Activated T-helper 1 cell treated with anti-CD3 and anti-CD28 coated beads, Interleukin-12 subunit alpha, Interleukin-12 subunit beta, Interleukin-2, Interleukin-4 antibody, amounts not matched to agents 30 ng/mL and 10 ng/mL and 1 ng/mL, durations not matched to agents 14 hours and 24 hours and 36 hours (primary cell): ENCODE measurements around the gene SLC6A20. TPM values are rescaled to one million over a fixed set of nuclear protein-coding genes. Genes with fewer than 3 reads are reported as not detected.

Experiments used
- DNase-seq: peaks from one replicate; pipeline ENCODE4 v3.0.0; 2021; ENCODE audit warnings: low spot score
- H3K27ac Mint-ChIP-seq: one replicate; pipeline ENCODE4 v1.8.0; 2021; ENCODE audit warnings: mild to moderate bottlenecking, mixed read lengths
- H3K27me3 Mint-ChIP-seq: one replicate; pipeline ENCODE4 v1.8.0; 2022; ENCODE audit warnings: mild to moderate bottlenecking, moderate library complexity, mixed read lengths; ENCODE audit not compliant: insufficient read depth
- H3K36me3 Mint-ChIP-seq: one replicate; pipeline ENCODE4 v1.8.0; 2021; ENCODE audit warnings: low read depth, mixed read lengths
- H3K4me1 Mint-ChIP-seq: one replicate; pipeline ENCODE4 v1.8.0; 2021; ENCODE audit warnings: low read depth, mixed read lengths
- H3K4me3 Mint-ChIP-seq: one replicate; pipeline ENCODE4 v1.8.0; 2021; ENCODE audit warnings: mild to moderate bottlenecking, moderate library complexity, mixed read lengths
- H3K9me3 Mint-ChIP-seq: one replicate; pipeline ENCODE4 v1.8.0; 2021; ENCODE audit warnings: mixed read lengths
- intact Hi-C: fragments of 100-400 bp; cut with micrococcal nuclease; formaldehyde crosslinking; loops from one replicate; pipeline ENCODE4 v1.15.1; 2024
- total RNA-seq: library from RNA; stranded (reverse); gene quantifications from 2 replicates; pipeline ENCODE4 v1.2.3, GENCODE V29; 2022

Gene SLC6A20
- total RNA-seq, 1 donor from 2014 or later: not detected

GRCh38 chr3:45741247-45741646 lies 55.1 kb downstream of the SLC6A20 start:
- Mint-ChIP-seq H3K36me3 (peaks cover 53% of the 10 kb centered on the region), H3K4me1 (peaks cover 25% of the 10 kb centered on the region), H3K27me3 (no peaks in the 10 kb centered on the region), H3K9me3 (no peaks in the 10 kb centered on the region), H3K27ac (peak overlapping the region; percentile 19), H3K4me3 (no peak overlapping the region)
- intact Hi-C loops: loop anchor here (5.0 kb wide), 1 partner anchor 39 kb away; no protein-coding TSS in a partner anchor
- DNase-seq: no peak

- Mint-ChIP-seq H3K27ac (no peak overlapping the region), H3K36me3 (peaks cover 55% of the 10 kb centered on the region), H3K4me1 (peaks cover 30% of the 10 kb centered on the region), H3K4me3 (no peak overlapping the region), H3K27me3 (no peaks in the 10 kb centered on the region), H3K9me3 (no peaks in the 10 kb centered on the region)
- DNase-seq: no peak
- intact Hi-C loops: loop anchor here (5.0 kb wide), 1 partner anchor 38 kb away; no protein-coding TSS in a partner anchor
Measured at GRCh38 chr3:45739991-45740390, 56.3 kb downstream of the SLC6A20 start.

GRCh38 chr3:45737234-45737633 lies 59.1 kb downstream of the SLC6A20 start:
- DNase-seq: no peak
- Mint-ChIP-seq H3K4me1 (peaks cover 30% of the 10 kb centered on the region), H3K9me3 (no peaks in the 10 kb centered on the region), H3K4me3 (no peak overlapping the region), H3K27ac (peak overlapping the region; percentile 21), H3K27me3 (no peaks in the 10 kb centered on the region), H3K36me3 (peaks cover 65% of the 10 kb centered on the region)
- intact Hi-C loops: no loop called here

GRCh38 chr3:45736707-45737106 lies 59.6 kb downstream of the SLC6A20 start:
- no peak for DNase-seq
- peak overlapping the region; percentile 21 for H3K27ac Mint-ChIP-seq
- no peaks in the 10 kb centered on the region for H3K9me3 Mint-ChIP-seq
- H3K36me3 Mint-ChIP-seq: peaks cover 64% of the 10 kb centered on the region
- H3K4me1 Mint-ChIP-seq: peaks cover 30% of the 10 kb centered on the region
- no peaks in the 10 kb centered on the region for H3K27me3 Mint-ChIP-seq
- intact Hi-C loops: no loop called here
- H3K4me3 Mint-ChIP-seq: no peak overlapping the region

- Mint-ChIP-seq H3K27me3 (no peaks in the 10 kb centered on the region), H3K9me3 (no peaks in the 10 kb centered on the region), H3K4me1 (peaks cover 13% of the 10 kb centered on the region), H3K27ac (no peak overlapping the region), H3K36me3 (peaks cover 56% of the 10 kb centered on the region), H3K4me3 (no peak overlapping the region)
- intact Hi-C loops: no loop called here
- no peak for DNase-seq
Measured at GRCh38 chr3:45730409-45731154, 65.8 kb downstream of the SLC6A20 start.

GRCh38 chr3:45729614-45730013 lies 66.7 kb downstream of the SLC6A20 start:
- Mint-ChIP-seq H3K4me1 (peaks cover 10% of the 10 kb centered on the region), H3K9me3 (no peaks in the 10 kb centered on the region), H3K27me3 (no peaks in the 10 kb centered on the region), H3K36me3 (peaks cover 55% of the 10 kb centered on the region), H3K27ac (no peak overlapping the region), H3K4me3 (no peak overlapping the region)
- intact Hi-C loops: no loop called here
- DNase-seq: no peak

GRCh38 chr3:45724911-45725310 lies 71.4 kb downstream of the SLC6A20 start:
- no peak for DNase-seq
- Mint-ChIP-seq H3K27me3 (no peaks in the 10 kb centered on the region), H3K9me3 (no peaks in the 10 kb centered on the region), H3K4me1 (peaks cover 10% of the 10 kb centered on the region), H3K36me3 (peaks cover 61% of the 10 kb centered on the region), H3K27ac (no peak overlapping the region), H3K4me3 (no peak overlapping the region)
- intact Hi-C loops: no loop called here

GRCh38 chr3:45719655-45720487 lies 76.5 kb downstream of the SLC6A20 start:
- no peaks in the 10 kb centered on the region for H3K9me3 Mint-ChIP-seq
- H3K36me3 Mint-ChIP-seq: peaks cover 57% of the 10 kb centered on the region
- DNase-seq: no peak
- no peaks in the 10 kb centered on the region for H3K27me3 Mint-ChIP-seq
- H3K4me1 Mint-ChIP-seq: peaks cover 18% of the 10 kb centered on the region
- no peak overlapping the region for H3K27ac Mint-ChIP-seq
- no peak overlapping the region for H3K4me3 Mint-ChIP-seq
- intact Hi-C loops: no loop called here

GRCh38 chr3:45716790-45717336 lies 79.5 kb downstream of the SLC6A20 start:
- peaks cover 11% of the 10 kb centered on the region for H3K4me1 Mint-ChIP-seq

GRCh38 chr3:45715945-45716344 lies 80.4 kb downstream of the SLC6A20 start:
- intact Hi-C loops: no loop called here
- Mint-ChIP-seq H3K4me1 (peaks cover 14% of the 10 kb centered on the region), H3K9me3 (no peaks in the 10 kb centered on the region), H3K4me3 (no peak overlapping the region), H3K36me3 (peaks cover 55% of the 10 kb centered on the region), H3K27me3 (no peaks in the 10 kb centered on the region), H3K27ac (no peak overlapping the region)
- no peak for DNase-seq

More at GRCh38 chr3:45716790-45717336, 79.5 kb downstream of the SLC6A20 start:
- intact Hi-C loops: no loop called here
- Mint-ChIP-seq H3K27me3 (no peaks in the 10 kb centered on the region), H3K27ac (peak overlapping the region; percentile 11), H3K4me3 (no peak overlapping the region), H3K36me3 (peaks cover 47% of the 10 kb centered on the region), H3K9me3 (no peaks in the 10 kb centered on the region)
- no peak for DNase-seq

GRCh38 chr3:45712434-45713110 lies 83.8 kb downstream of the SLC6A20 start:
- H3K4me3 Mint-ChIP-seq: no peak overlapping the region
- no peak for DNase-seq
- H3K4me1 Mint-ChIP-seq: peaks cover 25% of the 10 kb centered on the region
- no peak overlapping the region for H3K27ac Mint-ChIP-seq
- no peaks in the 10 kb centered on the region for H3K27me3 Mint-ChIP-seq
- intact Hi-C loops: no loop called here
- H3K36me3 Mint-ChIP-seq: peaks cover 60% of the 10 kb centered on the region
- H3K9me3 Mint-ChIP-seq: no peaks in the 10 kb centered on the region

GRCh38 chr3:45711931-45712330 lies 84.4 kb downstream of the SLC6A20 start:
- no peak overlapping the region for H3K4me3 Mint-ChIP-seq
- no peaks in the 10 kb centered on the region for H3K27me3 Mint-ChIP-seq
- intact Hi-C loops: no loop called here
- H3K27ac Mint-ChIP-seq: no peak overlapping the region
- no peaks in the 10 kb centered on the region for H3K9me3 Mint-ChIP-seq
- H3K36me3 Mint-ChIP-seq: peaks cover 59% of the 10 kb centered on the region
- H3K4me1 Mint-ChIP-seq: peaks cover 21% of the 10 kb centered on the region
- no peak for DNase-seq
